ENCODE results near the gene PTPRN2.

Gene PTPRN2

GRCh38 chr7:158112571-158113320 is 474.9 kb downstream of the PTPRN2 start:
- DNase-seq (ENCODE audit: low read depth): no peak

- no peak for DNase-seq (ENCODE audit: low read depth)
Observed at GRCh38 chr7:158111906-158112570, 475.6 kb downstream of the PTPRN2 start.

GRCh38 chr7:158111049-158111751 is 476.4 kb downstream of the PTPRN2 start:
- DNase-seq (ENCODE audit: low read depth): no peak

- DNase-seq (ENCODE audit: low read depth): no peak
Observed at GRCh38 chr7:158110661-158111048, 477.0 kb downstream of the PTPRN2 start.

GRCh38 chr7:158110034-158110590 is 477.5 kb downstream of the PTPRN2 start:
- DNase-seq (ENCODE audit: low read depth): no peak

GRCh38 chr7:158109364-158110033 is 478.1 kb downstream of the PTPRN2 start:
- no peak for DNase-seq (ENCODE audit: low read depth)

GRCh38 chr7:158108646-158109293 is 478.9 kb downstream of the PTPRN2 start:
- no peak for DNase-seq (ENCODE audit: low read depth)

- no peak for DNase-seq (ENCODE audit: low read depth)
Observed at GRCh38 chr7:158107806-158108205, 479.8 kb downstream of the PTPRN2 start.

- DNase-seq (ENCODE audit: low read depth): no peak
Observed at GRCh38 chr7:158106272-158106671, 481.4 kb downstream of the PTPRN2 start.

- DNase-seq (ENCODE audit: low read depth): no peak
Observed at GRCh38 chr7:158103378-158103777, 484.2 kb downstream of the PTPRN2 start.

GRCh38 chr7:158102897-158103296 is 484.7 kb downstream of the PTPRN2 start:
- no peak for DNase-seq (ENCODE audit: low read depth)

- DNase-seq (ENCODE audit: low read depth): no peak
Observed at GRCh38 chr7:158101821-158102450, 485.7 kb downstream of the PTPRN2 start.

GRCh38 chr7:158098125-158099030 is 489.2 kb downstream of the PTPRN2 start:
- no peak for DNase-seq (ENCODE audit: low read depth)

GRCh38 chr7:158097453-158098124 is 490.0 kb downstream of the PTPRN2 start:
- DNase-seq (ENCODE audit: low read depth): no peak

- no peak for DNase-seq (ENCODE audit: low read depth)
Observed at GRCh38 chr7:158097106-158097452, 490.5 kb downstream of the PTPRN2 start.

GRCh38 chr7:158096582-158096981 is 491.0 kb downstream of the PTPRN2 start:
- DNase-seq (ENCODE audit: low read depth): no peak

GRCh38 chr7:158094671-158095226 is 492.9 kb downstream of the PTPRN2 start:
- DNase-seq (ENCODE audit: low read depth): no peak

GRCh38 chr7:158094046-158094445 is 493.6 kb downstream of the PTPRN2 start:
- DNase-seq (ENCODE audit: low read depth): no peak

- no peak for DNase-seq (ENCODE audit: low read depth)
Observed at GRCh38 chr7:158093156-158093796, 494.3 kb downstream of the PTPRN2 start.

Measured in CMK (cell line).